HEK293 (cell line): Measurements from ENCODE around the gene PRKCE.

Experiments used
- CTCF ChIA-PET: fragments of 350-600 bp; formaldehyde crosslinking; extraction: SDS; loops from one replicate; lab custom pipeline; 2021; ENCODE audit warnings: antibody characterized with exemption; lab: Yijun Ruan, JAX
- POLR2A ChIA-PET: fragments of 300-600 bp; formaldehyde crosslinking; extraction: SDS; loops from one replicate; lab custom pipeline; 2020; ENCODE audit warnings: antibody characterized with exemption, inconsistent platforms; lab: Yijun Ruan, JAX
- H3K27ac ChIP-seq: fragments of 200-500 bp; sonication (Bioruptor generic); 2 replicates; pipeline ENCODE4 v1.5.1; 2014; ENCODE audit warnings: low read depth, low read length, control low read depth, inconsistent platforms; ENCODE audit errors: extremely low read depth
- H3K36me3 ChIP-seq, 2 experiments: fragments of 200-500 bp in 1 of 2; sonication (Bioruptor generic) in 1 of 2; 1 replicate in 1 of 2; 2 replicates in 1 of 2; pipeline ENCODE4 v1.5.1; 2014 to 2017; ENCODE audit warnings: inconsistent platforms in 2 of 2, low read length in 2 of 2; ENCODE audit not compliant: control insufficient read depth in 2 of 2, insufficient read depth in 1 of 2
- H3K4me1 ChIP-seq: fragments of 200-500 bp; sonication (Bioruptor generic); 2 replicates; pipeline ENCODE4 v1.5.1; 2014; ENCODE audit warnings: mild to moderate bottlenecking, low read length, inconsistent platforms; ENCODE audit not compliant: control insufficient read depth, insufficient read depth
- H3K4me3 ChIP-seq: 2 replicates; pipeline ENCODE4 v1.5.1; 2011; ENCODE audit warnings: low read depth, mild to moderate bottlenecking, control low read depth, low read length, moderate library complexity
- H3K9me3 ChIP-seq: fragments of 200-500 bp; sonication (Bioruptor generic); 2 replicates; pipeline ENCODE4 v1.5.1; 2014; ENCODE audit warnings: low read depth, low read length, inconsistent platforms; ENCODE audit not compliant: control insufficient read depth, insufficient read depth
- GFI1B ChIP-seq: fragments of 450-650 bp; formaldehyde crosslinking; IDR thresholded peaks from 2 replicates; pipeline ENCODE4 v1.5.1; 2016; ENCODE audit warnings: missing biosample characterization, missing genetic modification characterization
- GLIS2 ChIP-seq: fragments of 450-650 bp; formaldehyde crosslinking; IDR thresholded peaks from 2 replicates; pipeline ENCODE4 v1.5.1; 2016; ENCODE audit warnings: missing biosample characterization, missing genetic modification characterization
- HOXA7 ChIP-seq: sonication (generic); formaldehyde crosslinking; IDR thresholded peaks from 2 replicates; pipeline ENCODE4 v1.8.1; 2022; ENCODE audit warnings: missing genetic modification reagents, borderline replicate concordance
- OSR2 ChIP-seq: fragments of 450-650 bp; formaldehyde crosslinking; IDR thresholded peaks from 2 replicates; pipeline ENCODE4 v1.5.1; 2016; ENCODE audit warnings: missing biosample characterization, missing genetic modification characterization
- TCF7L2 ChIP-seq: IDR thresholded peaks from 2 replicates; pipeline ENCODE4 v1.6.1; 2011; ENCODE audit warnings: low read depth, mild to moderate bottlenecking, inconsistent platforms, low read length, moderate library complexity, borderline replicate concordance
- ZFP37 ChIP-seq: fragments of 450-650 bp; formaldehyde crosslinking; IDR thresholded peaks from 2 replicates; pipeline ENCODE4 v1.5.1; 2016; ENCODE audit warnings: missing biosample characterization, missing genetic modification characterization
- ZNF155 ChIP-seq: fragments of 450-650 bp; formaldehyde crosslinking; IDR thresholded peaks from 2 replicates; pipeline ENCODE4 v1.5.1; 2016; ENCODE audit warnings: missing biosample characterization, missing genetic modification characterization
- ZNF24 ChIP-seq: fragments of 450-650 bp; formaldehyde crosslinking; IDR thresholded peaks from 2 replicates; pipeline ENCODE4 v1.5.1; 2016; ENCODE audit warnings: missing biosample characterization, missing genetic modification characterization
- ZNF473 ChIP-seq: fragments of 450-650 bp; formaldehyde crosslinking; IDR thresholded peaks from 2 replicates; pipeline ENCODE4 v1.5.1; 2017; ENCODE audit warnings: missing biosample characterization, missing genetic modification characterization
- ZNF529 ChIP-seq: fragments of 450-650 bp; formaldehyde crosslinking; IDR thresholded peaks from 2 replicates; pipeline ENCODE4 v1.5.1; 2017; ENCODE audit warnings: missing genetic modification characterization, missing biosample characterization; ENCODE audit not compliant: insufficient replicate concordance
- ZNF544 ChIP-seq: fragments of 450-650 bp; formaldehyde crosslinking; IDR thresholded peaks from 2 replicates; pipeline ENCODE4 v1.5.0; 2017; ENCODE audit warnings: missing biosample characterization, missing genetic modification characterization
- ZNF548 ChIP-seq: fragments of 450-650 bp; formaldehyde crosslinking; IDR thresholded peaks from 2 replicates; pipeline ENCODE4 v1.5.1; 2016; ENCODE audit warnings: missing biosample characterization, missing genetic modification characterization
- ZNF664 ChIP-seq: fragments of 450-650 bp; formaldehyde crosslinking; IDR thresholded peaks from 2 replicates; pipeline ENCODE4 v1.5.1; 2016; ENCODE audit warnings: missing biosample characterization, missing genetic modification characterization
- ZNF76 ChIP-seq: fragments of 450-650 bp; formaldehyde crosslinking; IDR thresholded peaks from 2 replicates; pipeline ENCODE4; 2016; ENCODE audit warnings: low read depth, missing biosample characterization, missing genetic modification characterization, borderline replicate concordance
- TF ChIP-seq, protein P1 (sequence below): fragments of 450-650 bp; formaldehyde crosslinking; IDR thresholded peaks from 2 replicates; pipeline ENCODE4 v1.5.0; 2017; ENCODE audit warnings: missing biosample characterization, missing genetic modification characterization, borderline replicate concordance
- TF ChIP-seq, protein P2 (sequence below): fragments of 450-650 bp; formaldehyde crosslinking; IDR thresholded peaks from 2 replicates; pipeline ENCODE4 v1.5.1; 2016; ENCODE audit warnings: missing biosample characterization, missing genetic modification characterization
- TF ChIP-seq, protein P3 (sequence below): fragments of 450-650 bp; formaldehyde crosslinking; IDR thresholded peaks from 2 replicates; pipeline ENCODE4 v1.5.1; 2016; ENCODE audit warnings: missing biosample characterization, missing genetic modification characterization
- TF ChIP-seq, protein P4 (sequence below): fragments of 450-650 bp; IDR thresholded peaks from 2 replicates; pipeline ENCODE4 v1.5.1; 2018; ENCODE audit warnings: missing biosample characterization, missing genetic modification characterization
- TF ChIP-seq, protein P5 (sequence below): fragments of 450-650 bp; formaldehyde crosslinking; IDR thresholded peaks from 2 replicates; pipeline ENCODE4 v1.5.1; 2016; ENCODE audit warnings: missing biosample characterization, missing genetic modification characterization

Gene PRKCE

DNA sequence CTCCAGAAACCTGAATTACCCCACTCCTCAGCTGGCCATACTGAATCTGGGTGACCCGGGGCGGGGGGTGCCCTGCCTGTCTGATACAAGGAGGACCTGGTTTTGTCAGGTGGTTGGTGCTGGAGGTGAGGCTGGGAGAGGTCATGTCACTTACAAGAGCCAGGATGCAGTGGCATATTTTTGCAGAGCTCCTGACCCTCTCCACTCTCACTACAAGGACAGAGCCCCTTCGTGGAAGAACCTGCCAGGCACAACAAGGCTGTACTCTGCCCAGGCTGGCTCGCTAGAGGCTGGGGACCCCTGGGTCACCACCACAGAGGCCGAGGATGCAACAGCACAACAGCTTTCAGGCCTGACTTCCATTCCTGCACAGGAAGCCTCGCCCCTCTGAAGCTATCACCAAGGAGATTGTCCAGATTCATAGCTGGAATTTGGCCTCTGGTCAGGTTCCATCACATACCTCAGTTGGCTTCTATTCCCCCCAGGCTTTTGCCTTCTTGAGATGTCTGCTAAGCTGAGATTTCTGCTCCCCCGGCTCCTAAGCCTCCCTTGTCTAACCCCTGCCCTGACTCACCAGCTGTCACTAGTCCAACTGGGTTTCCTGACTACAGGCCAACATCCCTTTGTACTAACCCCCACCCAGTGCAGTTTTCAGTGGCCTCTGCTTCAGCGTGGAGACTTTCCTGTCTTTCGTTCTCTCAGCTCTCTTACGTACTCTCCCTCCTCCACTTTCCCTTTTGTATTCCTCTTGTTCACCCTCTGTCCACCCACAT lies 513.2 kb downstream of the PRKCE start:
- H3K27ac ChIP-seq = no peak overlapping the region
- no peaks in the 10 kb centered on the region for H3K4me1 ChIP-seq
- no peaks in the 10 kb centered on the region for H3K36me3 ChIP-seq
- H3K4me3 ChIP-seq = no peak overlapping the region
- ChIA-PET CTCF (interaction anchor here (0.9 kb wide), 1 partner anchor 135 kb away, joined by 3 read pairs; no protein-coding TSS in a partner anchor), POLR2A (no interaction called here)
- H3K9me3 ChIP-seq = no peaks in the 10 kb centered on the region
- TF ChIP-seq ZNF529 = no peak
- no peak for TF ChIP-seq ZNF155 (tag by site-specific recombination)
- no peak for TF ChIP-seq GLIS2 (tag by site-specific recombination)
- TF ChIP-seq OSR2 (tag by site-specific recombination) = no peak
- TF ChIP-seq ZNF473 = no peak
- TF ChIP-seq ZNF544 (tag by site-specific recombination) = no peak
- TF ChIP-seq, protein P1, sequence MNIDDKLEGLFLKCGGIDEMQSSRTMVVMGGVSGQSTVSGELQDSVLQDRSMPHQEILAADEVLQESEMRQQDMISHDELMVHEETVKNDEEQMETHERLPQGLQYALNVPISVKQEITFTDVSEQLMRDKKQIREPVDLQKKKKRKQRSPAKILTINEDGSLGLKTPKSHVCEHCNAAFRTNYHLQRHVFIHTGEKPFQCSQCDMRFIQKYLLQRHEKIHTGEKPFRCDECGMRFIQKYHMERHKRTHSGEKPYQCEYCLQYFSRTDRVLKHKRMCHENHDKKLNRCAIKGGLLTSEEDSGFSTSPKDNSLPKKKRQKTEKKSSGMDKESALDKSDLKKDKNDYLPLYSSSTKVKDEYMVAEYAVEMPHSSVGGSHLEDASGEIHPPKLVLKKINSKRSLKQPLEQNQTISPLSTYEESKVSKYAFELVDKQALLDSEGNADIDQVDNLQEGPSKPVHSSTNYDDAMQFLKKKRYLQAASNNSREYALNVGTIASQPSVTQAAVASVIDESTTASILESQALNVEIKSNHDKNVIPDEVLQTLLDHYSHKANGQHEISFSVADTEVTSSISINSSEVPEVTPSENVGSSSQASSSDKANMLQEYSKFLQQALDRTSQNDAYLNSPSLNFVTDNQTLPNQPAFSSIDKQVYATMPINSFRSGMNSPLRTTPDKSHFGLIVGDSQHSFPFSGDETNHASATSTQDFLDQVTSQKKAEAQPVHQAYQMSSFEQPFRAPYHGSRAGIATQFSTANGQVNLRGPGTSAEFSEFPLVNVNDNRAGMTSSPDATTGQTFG (tag by site-specific recombination) = no peak
- no peak for TF ChIP-seq ZFP37 (tag by site-specific recombination)
- TF ChIP-seq ZNF24 (tag by site-specific recombination) = no peak

DNA sequence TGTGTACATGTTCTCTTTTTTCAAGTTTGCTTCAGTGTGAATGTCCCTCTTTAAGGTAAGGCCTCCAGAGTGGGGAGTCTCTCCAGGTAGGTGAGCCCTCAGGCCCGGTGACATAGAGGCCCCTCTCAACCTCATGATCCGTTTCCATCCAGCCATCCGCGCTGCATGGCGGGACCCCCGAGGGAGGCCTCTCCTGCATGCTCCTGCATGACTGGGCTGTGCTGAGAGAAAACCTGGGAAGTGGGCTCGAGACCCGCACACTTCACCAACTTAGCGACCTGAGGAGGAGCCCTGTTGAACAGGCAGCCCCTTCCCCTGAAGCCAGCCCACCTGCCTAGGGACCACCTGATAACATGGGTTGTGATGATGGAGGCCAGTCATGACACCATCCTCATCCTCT lies 514.4 kb downstream of the PRKCE start:
- Histone ChIP-seq H3K9me3 (no peaks in the 10 kb centered on the region), H3K4me3 (no peak overlapping the region), H3K4me1 (no peaks in the 10 kb centered on the region), H3K36me3 (no peaks in the 10 kb centered on the region), H3K27ac (no peak overlapping the region)
- POLR2A ChIA-PET = no interaction called here
- no peak for TF ChIP-seq ZNF548 (tag by site-specific recombination)
- TF ChIP-seq GFI1B (tag by site-specific recombination) = no peak
- TF ChIP-seq GLIS2 (tag by site-specific recombination) = no peak
- TF ChIP-seq, protein P2, sequence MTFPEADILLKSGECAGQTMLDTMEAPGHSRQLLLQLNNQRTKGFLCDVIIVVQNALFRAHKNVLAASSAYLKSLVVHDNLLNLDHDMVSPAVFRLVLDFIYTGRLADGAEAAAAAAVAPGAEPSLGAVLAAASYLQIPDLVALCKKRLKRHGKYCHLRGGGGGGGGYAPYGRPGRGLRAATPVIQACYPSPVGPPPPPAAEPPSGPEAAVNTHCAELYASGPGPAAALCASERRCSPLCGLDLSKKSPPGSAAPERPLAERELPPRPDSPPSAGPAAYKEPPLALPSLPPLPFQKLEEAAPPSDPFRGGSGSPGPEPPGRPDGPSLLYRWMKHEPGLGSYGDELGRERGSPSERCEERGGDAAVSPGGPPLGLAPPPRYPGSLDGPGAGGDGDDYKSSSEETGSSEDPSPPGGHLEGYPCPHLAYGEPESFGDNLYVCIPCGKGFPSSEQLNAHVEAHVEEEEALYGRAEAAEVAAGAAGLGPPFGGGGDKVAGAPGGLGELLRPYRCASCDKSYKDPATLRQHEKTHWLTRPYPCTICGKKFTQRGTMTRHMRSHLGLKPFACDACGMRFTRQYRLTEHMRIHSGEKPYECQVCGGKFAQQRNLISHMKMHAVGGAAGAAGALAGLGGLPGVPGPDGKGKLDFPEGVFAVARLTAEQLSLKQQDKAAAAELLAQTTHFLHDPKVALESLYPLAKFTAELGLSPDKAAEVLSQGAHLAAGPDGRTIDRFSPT = no peak
- CTCF ChIA-PET = no interaction called here

DNA sequence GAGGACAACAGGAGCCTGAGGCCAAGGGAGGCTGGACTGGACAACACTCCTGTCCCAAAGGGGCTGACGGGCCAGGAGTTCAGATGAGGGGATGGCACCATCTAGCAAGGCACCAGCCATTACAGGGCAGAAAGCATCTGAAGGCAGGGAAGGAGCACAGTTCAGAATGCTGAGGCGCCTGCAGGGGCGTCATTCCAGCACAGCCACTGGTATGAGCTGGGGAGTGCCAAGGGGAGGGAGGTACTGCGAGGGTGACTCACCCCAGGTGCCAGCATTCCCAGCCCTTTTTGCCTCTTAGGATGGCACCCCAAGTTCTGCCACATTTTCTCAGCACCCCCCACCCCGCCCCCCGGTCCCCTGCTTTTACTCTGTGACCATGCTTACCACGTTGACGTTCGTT lies 515.9 kb downstream of the PRKCE start:
- Histone ChIP-seq H3K36me3 (no peaks in the 10 kb centered on the region), H3K4me3 (no peak overlapping the region), H3K9me3 (no peaks in the 10 kb centered on the region), H3K4me1 (no peaks in the 10 kb centered on the region), H3K27ac (no peak overlapping the region)
- TF ChIP-seq ZNF544 (tag by site-specific recombination) = no peak
- ChIA-PET CTCF (no interaction called here), POLR2A (no interaction called here)

DNA sequence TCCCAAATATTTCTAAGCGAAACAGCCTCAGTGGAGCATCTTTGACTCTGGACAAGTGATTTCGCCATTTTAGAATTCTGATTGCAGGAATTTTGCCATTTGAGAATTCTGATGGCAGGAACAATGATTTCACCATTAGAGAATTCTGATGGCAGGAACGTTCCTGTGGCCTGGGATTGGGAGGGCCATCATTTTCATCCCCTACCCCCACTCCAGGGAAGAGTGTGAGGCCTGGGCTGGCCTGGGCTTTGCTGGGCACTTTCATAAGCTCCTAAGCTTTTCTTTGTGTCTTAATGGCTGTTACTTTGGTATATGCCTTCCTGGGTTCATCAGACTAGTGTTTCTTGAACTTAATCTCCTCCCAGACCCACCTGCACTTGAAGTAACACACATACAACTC lies 516.4 kb downstream of the PRKCE start:
- Histone ChIP-seq H3K4me1 (no peaks in the 10 kb centered on the region), H3K4me3 (no peak overlapping the region), H3K27ac (no peak overlapping the region), H3K36me3 (no peaks in the 10 kb centered on the region), H3K9me3 (no peaks in the 10 kb centered on the region)
- ChIA-PET CTCF (interaction anchor here (0.5 kb wide), 1 partner anchor 96 kb away, joined by 3 read pairs; no protein-coding TSS in a partner anchor), POLR2A (no interaction called here)
- no peak for TF ChIP-seq ZNF664 (tag by site-specific recombination)
- no peak for TF ChIP-seq ZNF76 (tag by site-specific recombination)
- TF ChIP-seq, protein P3, sequence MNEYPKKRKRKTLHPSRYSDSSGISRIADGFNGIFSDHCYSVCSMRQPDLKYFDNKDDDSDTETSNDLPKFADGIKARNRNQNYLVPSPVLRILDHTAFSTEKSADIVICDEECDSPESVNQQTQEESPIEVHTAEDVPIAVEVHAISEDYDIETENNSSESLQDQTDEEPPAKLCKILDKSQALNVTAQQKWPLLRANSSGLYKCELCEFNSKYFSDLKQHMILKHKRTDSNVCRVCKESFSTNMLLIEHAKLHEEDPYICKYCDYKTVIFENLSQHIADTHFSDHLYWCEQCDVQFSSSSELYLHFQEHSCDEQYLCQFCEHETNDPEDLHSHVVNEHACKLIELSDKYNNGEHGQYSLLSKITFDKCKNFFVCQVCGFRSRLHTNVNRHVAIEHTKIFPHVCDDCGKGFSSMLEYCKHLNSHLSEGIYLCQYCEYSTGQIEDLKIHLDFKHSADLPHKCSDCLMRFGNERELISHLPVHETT (tag by site-specific recombination) = no peak
- TF ChIP-seq, protein P4, sequence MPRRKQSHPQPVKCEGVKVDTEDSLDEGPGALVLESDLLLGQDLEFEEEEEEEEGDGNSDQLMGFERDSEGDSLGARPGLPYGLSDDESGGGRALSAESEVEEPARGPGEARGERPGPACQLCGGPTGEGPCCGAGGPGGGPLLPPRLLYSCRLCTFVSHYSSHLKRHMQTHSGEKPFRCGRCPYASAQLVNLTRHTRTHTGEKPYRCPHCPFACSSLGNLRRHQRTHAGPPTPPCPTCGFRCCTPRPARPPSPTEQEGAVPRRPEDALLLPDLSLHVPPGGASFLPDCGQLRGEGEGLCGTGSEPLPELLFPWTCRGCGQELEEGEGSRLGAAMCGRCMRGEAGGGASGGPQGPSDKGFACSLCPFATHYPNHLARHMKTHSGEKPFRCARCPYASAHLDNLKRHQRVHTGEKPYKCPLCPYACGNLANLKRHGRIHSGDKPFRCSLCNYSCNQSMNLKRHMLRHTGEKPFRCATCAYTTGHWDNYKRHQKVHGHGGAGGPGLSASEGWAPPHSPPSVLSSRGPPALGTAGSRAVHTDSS (tag by site-specific recombination) = no peak
- TF ChIP-seq, protein P5, sequence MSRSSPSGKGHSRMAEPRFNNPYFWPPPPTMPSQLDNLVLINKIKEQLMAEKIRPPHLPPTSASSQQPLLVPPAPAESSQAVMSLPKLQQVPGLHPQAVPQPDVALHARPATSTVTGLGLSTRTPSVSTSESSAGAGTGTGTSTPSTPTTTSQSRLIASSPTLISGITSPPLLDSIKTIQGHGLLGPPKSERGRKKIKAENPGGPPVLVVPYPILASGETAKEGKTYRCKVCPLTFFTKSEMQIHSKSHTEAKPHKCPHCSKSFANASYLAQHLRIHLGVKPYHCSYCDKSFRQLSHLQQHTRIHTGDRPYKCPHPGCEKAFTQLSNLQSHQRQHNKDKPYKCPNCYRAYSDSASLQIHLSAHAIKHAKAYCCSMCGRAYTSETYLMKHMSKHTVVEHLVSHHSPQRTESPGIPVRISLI (tag by site-specific recombination) = no peak
- TF ChIP-seq TCF7L2 = no peak
- no peak for TF ChIP-seq HOXA7 (CRISPR knock-in tag)
